Neural cell (in vitro differentiated cells): ENCODE measurements around the gene RPLP2. TPM values are rescaled to one million over a fixed set of nuclear protein-coding genes. Genes with fewer than 3 reads are reported as not detected.
A peak's percentile ranks its signal among the peaks of the same experiment; 100 is the strongest.

ENCODE experiments used
- H2AFZ ChIP-seq: fragments of 200-600, 300-800 bp; sonication (generic), shearing (Covaris generic); 2 replicates; pipeline ENCODE4 v1.6.0; 2014; ENCODE audit warnings: low read depth, mild to moderate bottlenecking, antibody characterized with exemption, low read length, moderate library complexity
- H3F3A ChIP-seq: fragments of 200-600 bp; shearing (Covaris generic); 2 replicates; pipeline ENCODE4 v1.6.1; 2016; ENCODE audit warnings: mild to moderate bottlenecking, moderate library complexity, mixed read lengths, antibody characterized with exemption, low read length; ENCODE audit not compliant: insufficient read depth, poor library complexity, severe bottlenecking
- H3K27ac ChIP-seq: fragments of 200-600, 300-800 bp; sonication (generic), shearing (Covaris generic); 2 replicates; pipeline ENCODE4 v1.5.1; 2014; ENCODE audit warnings: mild to moderate bottlenecking, low read length, moderate library complexity
- H3K27me3 ChIP-seq: fragments of 300-800, 200-600 bp; sonication (generic), shearing (Covaris generic); 2 replicates; pipeline ENCODE4 v1.6.0; 2014; ENCODE audit warnings: mild to moderate bottlenecking, low read depth, low read length, moderate library complexity; ENCODE audit not compliant: insufficient read depth
- H3K36me3 ChIP-seq: fragments of 300-800, 200-600 bp; sonication (generic), shearing (Covaris generic); 2 replicates; pipeline ENCODE4 v1.5.1; 2014; ENCODE audit warnings: mild to moderate bottlenecking, antibody characterized with exemption, low read length, moderate library complexity; ENCODE audit not compliant: insufficient read depth
- H3K4me2 ChIP-seq: fragments of 300-800, 200-600 bp; sonication (generic), shearing (Covaris generic); 2 replicates; pipeline ENCODE4 v1.6.0; 2014; ENCODE audit warnings: mild to moderate bottlenecking, low read length
- H3K4me3 ChIP-seq: fragments of 300-800, 200-600 bp; sonication (generic), shearing (Covaris generic); 2 replicates; pipeline ENCODE4 v1.5.1; 2014; ENCODE audit warnings: mild to moderate bottlenecking, low read length, moderate library complexity
- H3K79me2 ChIP-seq: fragments of 200-600 bp; shearing (Covaris generic); replicated peaks from 2 replicates; pipeline ENCODE4 v1.6.0; 2014; ENCODE audit warnings: mild to moderate bottlenecking, low read length, moderate library complexity; ENCODE audit not compliant: insufficient read depth
- H3K9ac ChIP-seq: fragments of 300-800, 200-600 bp; sonication (generic), shearing (Covaris generic); 2 replicates; pipeline ENCODE4 v1.6.1; 2016; ENCODE audit warnings: mild to moderate bottlenecking, low read length, mixed read lengths
- H3K9me2 ChIP-seq: fragments of 200-600 bp; shearing (Covaris generic); 2 replicates; pipeline ENCODE4 v1.6.1; 2016; ENCODE audit warnings: mild to moderate bottlenecking, low read length, mixed read lengths; ENCODE audit not compliant: insufficient read depth
- H3K9me3 ChIP-seq: fragments of 200-600, 300-800 bp; sonication (generic), shearing (Covaris generic); 2 replicates; pipeline ENCODE4 v1.6.1; 2016; ENCODE audit warnings: mild to moderate bottlenecking, mixed run types, low read length, moderate library complexity, mixed read lengths
- H4K20me1 ChIP-seq: fragments of 200-600 bp; shearing (Covaris generic); 2 replicates; pipeline ENCODE4 v1.6.1; 2016; ENCODE audit warnings: mild to moderate bottlenecking, mixed run types; ENCODE audit not compliant: insufficient read depth
- EP300 ChIP-seq: fragments of 450-650 bp; conservative IDR thresholded peaks from 2 replicates; pipeline ENCODE4 v1.6.1; 2014; ENCODE audit warnings: antibody characterized with exemption, mild to moderate bottlenecking, moderate library complexity; ENCODE audit not compliant: poor library complexity, severe bottlenecking
- EZH2 ChIP-seq: fragments of 200-600, 300-800 bp; shearing (Covaris generic), sonication (generic); IDR thresholded peaks from 2 replicates; pipeline ENCODE4 v1.6.1; 2014; ENCODE audit warnings: antibody characterized with exemption, low read length, borderline replicate concordance, mild to moderate bottlenecking; ENCODE audit not compliant: insufficient read depth, poor library complexity, severe bottlenecking
- MXI1 ChIP-seq: fragments of 450-650 bp; conservative IDR thresholded peaks from 2 replicates; pipeline ENCODE4 v1.6.1; 2014; ENCODE audit warnings: antibody characterized with exemption, mild to moderate bottlenecking; ENCODE audit not compliant: poor library complexity, severe bottlenecking
- POLR2AphosphoS5 ChIP-seq: IDR thresholded peaks from 2 replicates; pipeline ENCODE4 v1.6.1; 2012
- RAD21 ChIP-seq: fragments of 450-650 bp; conservative IDR thresholded peaks from 2 replicates; pipeline ENCODE4 v1.6.1; 2014; ENCODE audit warnings: antibody characterized with exemption, mild to moderate bottlenecking, moderate library complexity
- SMC3 ChIP-seq: fragments of 450-650 bp; conservative IDR thresholded peaks from 2 replicates; pipeline ENCODE4 v1.6.1; 2014; ENCODE audit warnings: antibody characterized with exemption, mild to moderate bottlenecking, moderate library complexity; ENCODE audit not compliant: poor library complexity
- TAF1 ChIP-seq: IDR thresholded peaks from 2 replicates; pipeline ENCODE4 v1.6.1; 2012; ENCODE audit warnings: low read depth
- polyA plus RNA-seq: library from polyadenylated mRNA; depleted of rRNA; stranded (reverse); fragments of >200 nt; gene quantifications from 2 replicates; pipeline ENCODE4 v1.2.3, GENCODE V29; 2014
- TF ChIP-seq, protein P1 (sequence below): IDR thresholded peaks from 2 replicates; pipeline ENCODE4 v1.6.1; 2012; ENCODE audit warnings: borderline replicate concordance
- TF ChIP-seq, protein P2 (sequence below): fragments of 450-650 bp; IDR thresholded peaks from 2 replicates; pipeline ENCODE4 v1.5.1; 2014; ENCODE audit warnings: antibody characterized with exemption, mild to moderate bottlenecking, moderate library complexity; ENCODE audit not compliant: poor library complexity, severe bottlenecking

RPLP2 gene
- polyA plus RNA-seq, 1 donor from 2014 or later, result 147 TPM

DNA sequence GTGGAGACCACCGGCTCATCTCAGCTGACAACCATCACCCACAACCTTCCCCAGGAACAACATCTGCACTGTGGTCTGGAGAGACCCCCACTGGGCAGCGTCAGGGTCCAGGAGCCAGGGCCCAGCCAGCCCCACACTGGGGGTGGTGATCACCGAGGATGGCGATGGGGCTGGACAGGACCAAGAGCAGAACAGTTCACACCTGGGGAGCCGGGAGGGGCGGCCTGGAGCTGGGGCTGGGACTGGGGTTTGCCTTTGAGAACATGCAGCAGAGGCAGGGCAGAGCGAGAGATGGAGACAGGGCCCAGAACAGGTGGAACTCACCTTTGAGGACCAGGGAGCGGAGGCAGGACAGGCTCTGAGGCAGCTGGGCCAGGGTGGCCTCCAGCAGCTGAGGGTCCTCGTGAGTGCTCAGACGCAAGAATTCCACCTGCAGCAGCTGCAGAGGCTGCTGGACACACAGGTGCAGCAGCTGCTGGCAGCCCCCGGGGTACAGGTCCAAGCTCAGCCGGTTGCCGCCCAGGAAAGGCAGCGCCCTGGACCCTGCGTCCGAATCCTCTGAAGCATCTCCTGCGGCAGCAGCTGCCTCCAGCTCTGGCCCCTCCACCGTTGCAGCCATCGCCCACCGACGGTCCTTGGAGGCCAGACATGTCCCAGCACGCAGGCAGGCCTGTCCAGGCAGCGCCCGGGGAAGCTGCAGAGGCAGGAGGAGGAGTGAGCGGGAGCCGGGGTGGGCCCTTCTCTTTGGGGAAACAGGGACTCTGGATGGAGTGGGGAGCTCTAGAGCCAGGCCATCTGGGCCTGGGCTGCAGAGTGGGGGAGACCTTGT, 5.8 kb upstream of the RPLP2 start:
- H3K36me3 ChIP-seq, result no peaks in the 10 kb centered on the region
- peak overlapping the region; percentile 68 for H3K9ac ChIP-seq
- H3K27me3 ChIP-seq, result no peaks in the 10 kb centered on the region
- no peak overlapping the region for H3K27ac ChIP-seq
- H3K4me3 ChIP-seq, result peak overlapping the region; percentile 70
- H3F3A ChIP-seq, result no peaks in the 10 kb centered on the region
- H2AFZ ChIP-seq, result no peak overlapping the region
- H3K79me2 ChIP-seq, result peaks cover 5% of the 10 kb centered on the region
- no peaks in the 10 kb centered on the region for H3K9me2 ChIP-seq
- TF ChIP-seq EZH2 (no peak), SMC3 (no peak), MXI1 (no peak), POLR2AphosphoS5 (no peak), EP300 (no peak), TAF1 (no peak), RAD21 (no peak)
- TF ChIP-seq, protein P1, sequence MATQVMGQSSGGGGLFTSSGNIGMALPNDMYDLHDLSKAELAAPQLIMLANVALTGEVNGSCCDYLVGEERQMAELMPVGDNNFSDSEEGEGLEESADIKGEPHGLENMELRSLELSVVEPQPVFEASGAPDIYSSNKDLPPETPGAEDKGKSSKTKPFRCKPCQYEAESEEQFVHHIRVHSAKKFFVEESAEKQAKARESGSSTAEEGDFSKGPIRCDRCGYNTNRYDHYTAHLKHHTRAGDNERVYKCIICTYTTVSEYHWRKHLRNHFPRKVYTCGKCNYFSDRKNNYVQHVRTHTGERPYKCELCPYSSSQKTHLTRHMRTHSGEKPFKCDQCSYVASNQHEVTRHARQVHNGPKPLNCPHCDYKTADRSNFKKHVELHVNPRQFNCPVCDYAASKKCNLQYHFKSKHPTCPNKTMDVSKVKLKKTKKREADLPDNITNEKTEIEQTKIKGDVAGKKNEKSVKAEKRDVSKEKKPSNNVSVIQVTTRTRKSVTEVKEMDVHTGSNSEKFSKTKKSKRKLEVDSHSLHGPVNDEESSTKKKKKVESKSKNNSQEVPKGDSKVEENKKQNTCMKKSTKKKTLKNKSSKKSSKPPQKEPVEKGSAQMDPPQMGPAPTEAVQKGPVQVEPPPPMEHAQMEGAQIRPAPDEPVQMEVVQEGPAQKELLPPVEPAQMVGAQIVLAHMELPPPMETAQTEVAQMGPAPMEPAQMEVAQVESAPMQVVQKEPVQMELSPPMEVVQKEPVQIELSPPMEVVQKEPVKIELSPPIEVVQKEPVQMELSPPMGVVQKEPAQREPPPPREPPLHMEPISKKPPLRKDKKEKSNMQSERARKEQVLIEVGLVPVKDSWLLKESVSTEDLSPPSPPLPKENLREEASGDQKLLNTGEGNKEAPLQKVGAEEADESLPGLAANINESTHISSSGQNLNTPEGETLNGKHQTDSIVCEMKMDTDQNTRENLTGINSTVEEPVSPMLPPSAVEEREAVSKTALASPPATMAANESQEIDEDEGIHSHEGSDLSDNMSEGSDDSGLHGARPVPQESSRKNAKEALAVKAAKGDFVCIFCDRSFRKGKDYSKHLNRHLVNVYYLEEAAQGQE, result no peak
- TF ChIP-seq, protein P2, sequence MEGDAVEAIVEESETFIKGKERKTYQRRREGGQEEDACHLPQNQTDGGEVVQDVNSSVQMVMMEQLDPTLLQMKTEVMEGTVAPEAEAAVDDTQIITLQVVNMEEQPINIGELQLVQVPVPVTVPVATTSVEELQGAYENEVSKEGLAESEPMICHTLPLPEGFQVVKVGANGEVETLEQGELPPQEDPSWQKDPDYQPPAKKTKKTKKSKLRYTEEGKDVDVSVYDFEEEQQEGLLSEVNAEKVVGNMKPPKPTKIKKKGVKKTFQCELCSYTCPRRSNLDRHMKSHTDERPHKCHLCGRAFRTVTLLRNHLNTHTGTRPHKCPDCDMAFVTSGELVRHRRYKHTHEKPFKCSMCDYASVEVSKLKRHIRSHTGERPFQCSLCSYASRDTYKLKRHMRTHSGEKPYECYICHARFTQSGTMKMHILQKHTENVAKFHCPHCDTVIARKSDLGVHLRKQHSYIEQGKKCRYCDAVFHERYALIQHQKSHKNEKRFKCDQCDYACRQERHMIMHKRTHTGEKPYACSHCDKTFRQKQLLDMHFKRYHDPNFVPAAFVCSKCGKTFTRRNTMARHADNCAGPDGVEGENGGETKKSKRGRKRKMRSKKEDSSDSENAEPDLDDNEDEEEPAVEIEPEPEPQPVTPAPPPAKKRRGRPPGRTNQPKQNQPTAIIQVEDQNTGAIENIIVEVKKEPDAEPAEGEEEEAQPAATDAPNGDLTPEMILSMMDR, result no peak
- no peak overlapping the region for H3K4me2 ChIP-seq
- H3K9me3 ChIP-seq, result no peaks in the 10 kb centered on the region
- no peaks in the 10 kb centered on the region for H4K20me1 ChIP-seq

DNA sequence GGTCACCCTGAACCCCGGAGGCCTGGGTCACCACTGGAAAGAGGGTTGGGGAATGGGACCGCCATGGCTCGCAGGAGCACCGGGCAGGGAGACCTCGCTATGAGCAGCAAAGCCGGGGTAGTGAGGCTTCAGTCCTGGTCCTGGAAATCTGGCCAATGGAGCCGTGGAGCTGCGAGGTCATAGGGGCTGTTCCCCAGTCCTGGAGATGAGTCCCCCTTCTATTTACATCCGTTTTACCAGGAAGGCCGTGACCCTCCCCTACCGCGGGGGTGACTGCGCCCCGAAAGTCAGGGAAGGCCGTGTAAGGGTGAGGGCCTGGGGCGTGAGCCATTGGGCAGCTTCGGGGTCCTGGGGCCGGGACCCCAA, 5.2 kb upstream of the RPLP2 start:
- no peak for TF ChIP-seq SMC3
- TF ChIP-seq, protein P1, result no peak
- no peak for TF ChIP-seq MXI1
- no peak for TF ChIP-seq EP300
- no peak for TF ChIP-seq POLR2AphosphoS5
- TF ChIP-seq RAD21, result no peak
- no peak for TF ChIP-seq TAF1
- no peak for TF ChIP-seq EZH2
- TF ChIP-seq, protein P2, result no peak
- Histone ChIP-seq H3K4me2 (no peak overlapping the region), H4K20me1 (no peaks in the 10 kb centered on the region), H3K9me2 (no peaks in the 10 kb centered on the region), H3K4me3 (peak overlapping the region; percentile 70), H3K27me3 (no peaks in the 10 kb centered on the region), H3K27ac (no peak overlapping the region), H3K9ac (peak overlapping the region; percentile 68), H3F3A (no peaks in the 10 kb centered on the region), H3K36me3 (no peaks in the 10 kb centered on the region), H2AFZ (no peak overlapping the region), H3K9me3 (no peaks in the 10 kb centered on the region), H3K79me2 (peaks cover 5% of the 10 kb centered on the region)
